Measurements from ENCODE around the gene TSPAN1.

Gene TSPAN1

DNA sequence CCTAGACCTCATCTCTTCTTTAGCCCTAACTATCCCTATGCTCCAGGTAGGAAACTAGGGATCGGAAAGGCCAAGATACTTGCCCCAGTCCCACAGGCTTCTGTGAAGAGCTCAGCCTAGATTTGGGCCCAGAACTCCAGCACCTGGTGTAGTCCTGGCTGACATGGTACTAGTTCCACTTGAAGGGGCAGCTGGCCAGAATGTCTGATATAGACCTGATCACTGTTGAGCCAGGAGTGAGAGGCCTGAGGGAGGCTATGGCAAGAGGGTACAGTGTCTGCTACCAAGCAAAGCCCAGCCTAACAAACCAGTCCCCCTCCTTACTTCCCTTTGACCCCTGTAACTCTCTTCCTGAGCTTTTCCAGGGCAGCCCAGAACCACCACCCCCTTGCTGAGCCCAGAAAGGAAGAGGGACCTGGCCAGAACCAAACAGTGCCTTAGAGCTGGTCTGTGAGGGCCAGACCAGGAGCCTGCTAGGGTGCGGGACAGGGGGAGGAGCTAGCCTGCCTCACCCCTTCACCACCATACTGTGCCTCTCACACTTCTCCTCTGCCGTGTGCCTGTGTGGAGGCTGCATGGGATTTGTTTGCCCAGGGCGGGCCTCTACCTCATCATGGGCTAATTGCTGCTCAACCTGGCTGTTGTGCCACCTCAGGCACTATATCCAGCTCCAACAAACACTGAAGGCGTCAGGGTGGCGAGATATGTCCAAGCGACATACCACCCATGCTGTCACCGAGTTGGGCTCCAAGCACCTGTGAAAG lies 12.4 kb downstream of the TSPAN1 start:
- no peak for DNase-seq (ENCODE audit: low read depth)

DNA sequence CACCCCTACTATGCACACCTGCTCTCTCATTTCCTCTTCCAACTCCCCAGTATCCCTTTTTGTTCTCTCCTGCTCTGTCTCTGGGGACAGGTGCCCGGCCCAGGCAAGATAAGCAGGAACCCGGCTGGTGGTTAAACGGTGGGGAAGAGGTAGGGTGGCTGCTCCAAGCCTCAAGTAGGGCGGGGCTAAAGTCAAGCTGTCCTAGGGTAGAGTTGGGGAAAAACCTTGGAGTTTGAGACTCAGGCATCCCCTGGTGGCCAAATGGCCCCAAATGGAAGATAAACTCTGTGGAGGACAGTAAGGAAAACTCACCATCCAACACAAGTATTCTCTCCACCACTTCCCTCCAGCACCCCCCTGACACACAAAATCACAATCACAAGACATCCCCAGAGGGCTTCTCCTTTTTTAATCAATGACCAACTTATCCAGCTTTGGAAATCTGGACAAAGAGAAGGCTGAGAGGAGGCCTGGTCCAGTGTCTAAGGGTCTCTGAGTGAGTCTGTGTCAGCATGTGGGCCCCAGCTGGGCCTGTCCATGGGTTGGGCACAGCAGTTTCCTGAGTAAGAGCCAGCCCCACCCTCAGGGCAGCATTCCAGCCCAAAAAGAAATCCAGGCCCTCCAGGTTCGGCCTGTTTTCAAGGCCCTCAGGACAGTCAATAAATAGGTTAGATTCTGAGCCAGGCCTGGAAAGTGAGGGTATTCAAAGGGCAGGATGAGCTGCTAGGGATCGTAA lies 13.6 kb downstream of the TSPAN1 start:
- no peak for DNase-seq (ENCODE audit: low read depth)

DNA sequence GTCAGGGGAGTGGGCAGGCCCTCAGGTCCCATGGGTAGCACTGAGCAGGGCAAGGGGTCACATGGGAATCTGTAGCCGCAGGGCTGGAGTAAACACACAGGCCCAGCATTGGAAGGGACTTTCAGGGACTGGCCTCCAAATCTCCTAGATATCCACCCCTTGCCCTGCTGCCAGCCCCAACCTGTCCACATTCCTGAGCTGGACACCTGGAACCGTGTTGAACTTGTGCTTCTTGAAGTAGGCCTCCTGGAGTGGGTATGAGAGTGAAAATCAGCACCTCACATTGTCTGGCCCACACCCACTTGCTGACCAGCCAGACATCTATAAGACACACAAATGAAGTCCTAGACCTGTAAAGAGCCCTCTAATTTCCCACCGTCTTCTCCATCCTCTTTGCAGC lies 15.7 kb downstream of the TSPAN1 start:
- DNase-seq (ENCODE audit: low read depth), result no peak

- no peak for DNase-seq (ENCODE audit: low read depth)
Observed at GRCh38 chr1:46191033-46191701, 16.3 kb downstream of the TSPAN1 start.

DNA sequence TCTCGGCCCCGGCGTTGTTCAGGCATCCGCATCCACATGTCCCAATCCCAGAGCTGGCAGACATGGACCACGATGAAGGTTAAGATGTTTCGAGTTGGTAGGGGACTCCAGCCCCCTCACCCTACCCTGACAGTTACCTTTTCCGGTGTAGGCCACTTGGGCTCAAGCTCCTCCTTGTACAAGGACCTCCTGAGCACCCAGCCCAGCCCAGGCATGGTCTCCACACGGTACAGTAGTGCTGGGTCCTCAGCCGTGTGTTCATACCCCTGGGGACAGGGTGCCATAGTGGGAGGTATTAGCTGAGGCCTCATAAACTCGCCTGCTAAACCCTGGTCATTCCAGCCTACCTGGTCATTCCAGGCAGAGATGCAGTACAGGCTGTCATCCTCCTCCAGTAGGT lies 17.3 kb downstream of the TSPAN1 start:
- DNase-seq (ENCODE audit: low read depth), result no peak

DNA sequence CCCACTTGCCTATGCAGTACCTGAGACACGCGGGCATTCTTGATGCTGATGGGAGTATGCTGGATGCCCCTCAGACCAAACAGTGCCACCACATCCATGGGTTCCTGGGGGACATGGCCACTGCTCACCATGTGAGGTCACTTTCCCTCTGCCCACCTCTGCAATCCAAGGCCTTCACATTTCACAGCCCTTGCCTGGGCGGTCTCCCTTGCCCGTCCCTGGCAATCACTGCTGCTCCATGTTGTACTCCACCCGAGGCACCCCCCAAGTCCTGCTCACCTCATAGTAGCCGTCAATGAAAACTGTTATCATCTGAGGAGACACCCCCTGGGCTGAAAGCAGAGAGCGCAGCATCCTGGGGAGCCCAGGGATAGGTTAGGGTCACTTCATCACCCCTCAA lies 18.4 kb downstream of the TSPAN1 start:
- no peak for DNase-seq (ENCODE audit: low read depth)

- no peak for DNase-seq (ENCODE audit: low read depth)
Observed at GRCh38 chr1:46193984-46194570, 19.2 kb downstream of the TSPAN1 start.

- no peak for DNase-seq (ENCODE audit: low read depth)
Observed at GRCh38 chr1:46194641-46195193, 19.8 kb downstream of the TSPAN1 start.

DNA sequence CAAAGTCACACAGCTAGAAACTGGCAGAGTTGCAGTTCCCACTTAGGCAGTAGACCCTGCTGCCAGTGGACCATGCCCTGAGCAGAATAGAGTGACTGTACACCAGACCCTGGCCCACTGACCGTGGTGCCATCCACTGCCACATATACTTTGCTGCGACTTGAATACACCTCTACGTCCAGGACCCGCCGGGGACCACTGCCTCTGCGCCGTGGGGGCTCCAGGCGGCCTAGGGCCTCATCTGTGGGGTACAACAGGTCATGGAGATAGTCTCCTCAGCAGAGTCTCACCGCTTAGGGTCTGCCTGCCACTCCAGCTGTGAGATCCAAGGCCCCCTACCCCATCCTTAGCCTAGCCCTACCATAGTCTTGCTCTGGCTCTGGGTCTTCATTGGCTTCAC lies 21.7 kb downstream of the TSPAN1 start:
- DNase-seq (ENCODE audit: low read depth), result no peak

DNA sequence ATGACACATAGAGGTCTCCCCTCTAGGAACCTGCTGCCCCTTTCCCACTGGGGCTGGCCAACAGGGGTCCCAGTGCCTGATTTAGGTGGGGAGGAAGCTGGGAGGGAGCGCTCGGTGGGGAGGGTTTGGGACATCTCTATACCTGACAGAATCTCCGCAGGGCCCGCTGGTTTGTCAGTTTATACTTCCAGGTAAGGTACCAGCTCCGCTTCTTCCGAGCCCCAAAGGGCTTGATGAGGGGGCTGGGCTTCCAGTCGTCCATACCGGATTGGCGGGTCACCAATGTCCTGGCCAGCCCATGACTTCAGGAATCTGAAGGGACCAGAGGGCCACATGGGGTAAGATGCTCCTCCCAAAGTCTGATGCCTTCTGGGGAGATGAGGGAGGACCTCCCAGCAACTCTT lies 22.7 kb downstream of the TSPAN1 start:
- DNase-seq (ENCODE audit: low read depth), result no peak

- DNase-seq (ENCODE audit: low read depth), result peak; percentile 71
Observed at GRCh38 chr1:46197964-46198811, 23.3 kb downstream of the TSPAN1 start, which contains the start of gene POMGNT1. Gene POMGNT1 (minus strand): TSS chr1:46198434. CDS start chr1:46197821, 613 bp downstream.

GRCh38 chr1:46199233-46199749 lies 24.4 kb downstream of the TSPAN1 start:
- DNase-seq (ENCODE audit: low read depth), result no peak

GRCh38 chr1:46203738-46204405 lies 29.0 kb downstream of the TSPAN1 start:
- no peak for DNase-seq (ENCODE audit: low read depth)

DNA sequence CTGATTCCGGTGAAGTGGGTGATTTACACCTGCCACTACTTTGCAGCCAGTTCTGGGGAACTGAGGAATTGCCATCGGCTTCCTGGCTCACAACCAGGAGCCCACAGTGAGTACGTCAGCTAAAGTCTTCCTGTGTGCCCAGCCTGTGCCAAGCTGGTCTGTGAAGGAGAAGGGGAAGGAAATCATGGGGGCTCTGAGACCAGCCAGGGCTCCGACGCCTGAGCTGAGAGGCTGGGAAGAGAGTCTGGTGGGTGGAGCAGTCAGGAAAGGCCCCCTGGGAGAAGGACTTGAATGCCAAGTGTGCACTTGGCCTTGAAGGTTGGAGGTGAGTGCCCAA lies 29.5 kb downstream of the TSPAN1 start:
- no peak for DNase-seq (ENCODE audit: low read depth)

- no peak for DNase-seq (ENCODE audit: low read depth)
Observed at GRCh38 chr1:46205141-46205540, 30.3 kb downstream of the TSPAN1 start.

DNA sequence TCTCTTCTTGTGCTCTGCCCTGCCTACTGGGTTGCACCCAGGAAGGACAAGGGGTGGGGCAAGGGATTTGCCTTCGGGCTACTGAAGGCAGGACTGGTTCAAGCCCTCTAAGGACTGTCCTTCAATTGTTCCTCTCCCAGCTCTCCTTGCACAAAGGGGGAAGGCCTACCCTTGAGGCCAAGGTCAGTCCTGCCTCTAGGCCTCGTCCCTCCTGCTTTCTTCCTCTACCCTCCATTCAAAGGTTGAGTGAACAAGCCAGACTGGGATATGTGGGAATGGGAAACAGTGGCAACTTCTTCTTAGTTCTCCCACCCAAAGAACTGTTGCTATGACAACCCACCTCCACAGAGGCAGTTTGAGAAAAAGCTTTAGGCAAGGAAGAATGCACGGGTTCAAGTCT lies 30.9 kb downstream of the TSPAN1 start:
- no peak for DNase-seq (ENCODE audit: low read depth)

- DNase-seq (ENCODE audit: low read depth), result no peak
Observed at GRCh38 chr1:46206399-46206798, 31.5 kb downstream of the TSPAN1 start.

GRCh38 chr1:46210561-46210960 lies 35.7 kb downstream of the TSPAN1 start:
- no peak for DNase-seq (ENCODE audit: low read depth)

DNA sequence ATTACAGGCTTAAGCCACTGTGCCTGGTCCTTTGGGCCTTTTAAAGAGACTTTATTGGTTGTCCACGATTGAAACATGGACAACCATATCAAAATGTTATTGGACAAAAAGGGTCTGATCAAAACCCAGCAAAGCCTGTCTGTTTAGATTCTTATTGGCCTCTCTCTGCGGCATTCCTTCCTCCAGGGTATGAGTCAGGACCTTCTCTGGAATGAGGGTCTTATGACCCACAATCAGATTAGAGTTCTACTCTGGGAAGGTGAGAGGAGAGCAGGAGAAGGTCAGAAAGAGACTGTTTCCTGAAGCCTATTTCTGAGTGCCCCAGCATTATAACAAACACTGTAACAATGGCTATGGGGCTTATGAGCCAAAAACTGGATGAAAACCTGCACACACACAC lies 36.2 kb downstream of the TSPAN1 start:
- DNase-seq (ENCODE audit: low read depth), result no peak

- no peak for DNase-seq (ENCODE audit: low read depth)
Observed at GRCh38 chr1:46215504-46215903, 40.6 kb downstream of the TSPAN1 start.

- DNase-seq (ENCODE audit: low read depth), result no peak
Observed at GRCh38 chr1:46218443-46218842, 43.6 kb downstream of the TSPAN1 start.

All from stimulated activated CD8-positive, alpha-beta memory T cell treated with anti-CD3 and anti-CD28 coated beads, Interleukin-12 subunit alpha, Interleukin-12 subunit beta, amount 100 ng/mL, for 4 hours (primary cell).